Right cardiac atrium (tissue), 5 donors: ENCODE data around the gene DNAJC2. TPM values are rescaled to one million over a fixed set of nuclear protein-coding genes. Genes with fewer than 3 reads are reported as not detected.
"Not testable (repeated sequence)": the region's sequence is repeated elsewhere in the genome, so short reads cannot be mapped to it uniquely, and the experiment has no call there.

Source experiments
- ATAC-seq, 2 donors: fragments of 200-7000 bp; cut with Tn5 transposase; one replicate each; pipeline versions ENCODE4 v1.8.0 to v1.9.1; 2020; ENCODE audit warnings: moderate library complexity in 2 of 2, mild to moderate bottlenecking in 1 of 2
- DNase-seq, 3 donors: peaks; one replicate each; pipeline ENCODE4 v3.0.0-alpha.2; 2020
- H3K27ac ChIP-seq: one replicate; pipeline ENCODE4 v1.5.1; 2013; ENCODE audit warnings: mild to moderate bottlenecking, low read length, control low read depth, moderate library complexity
- H3K27me3 ChIP-seq: one replicate; pipeline ENCODE4 v1.6.1; 2013; ENCODE audit not compliant: control insufficient read depth, insufficient read depth
- H3K4me1 ChIP-seq: one replicate; pipeline ENCODE4 v1.6.1; 2013; ENCODE audit warnings: low read length; ENCODE audit not compliant: control insufficient read depth, insufficient read depth
- H3K4me3 ChIP-seq: one replicate; pipeline ENCODE4 v1.5.1; 2013; ENCODE audit warnings: low read length, control low read depth
- H3K9me3 ChIP-seq: one replicate; pipeline ENCODE4 v1.6.1; 2013; ENCODE audit warnings: low read length; ENCODE audit not compliant: control insufficient read depth
- WGBS: extraction: QIAGEN DNeasy Blood & Tissue Kit; methylation state at CpG from one replicate; pipeline ENCODE4 v1.1.7; 2013; 5-methylcytosine and 5-hydroxymethylcytosine counted together
- intact Hi-C, 4 donors: fragments of 100-400 bp; cut with DNase I; formaldehyde crosslinking; loops; one replicate each; pipeline versions ENCODE4 v1.11.0 to v1.14.0; 2022 to 2023
- polyA plus RNA-seq: library from polyadenylated mRNA; stranded (reverse); fragments of 200-250 nt; gene quantifications from one replicate; pipeline ENCODE4 v1.2.3, GENCODE V29; 2013
- total RNA-seq, 4 donors: library from RNA; stranded (reverse); fragmentation: NEBNext Ultra II Directional; extraction: Animal tissue kit (Norgen Biotek cat#: 25700); gene quantifications; one replicate each; pipeline ENCODE4 v1.2.1, GENCODE V29; 2021
- donor health status: healthy with polysubstance abuse.
- donor health status: DM: no; HTN: yes; CAD: no.
- donor health status: DM: no; HTN: no; CAD: no.
- donor health status: DM: no; HTN: yes; CAD: no; lungs with severe emphysema.
- donor health status: DM: yes; HTN: yes; CAD: no.

Gene DNAJC2
- total and polyA plus RNA-seq, 5 donors = 12.8 to 17.9 (median 14.8) TPM

DNA sequence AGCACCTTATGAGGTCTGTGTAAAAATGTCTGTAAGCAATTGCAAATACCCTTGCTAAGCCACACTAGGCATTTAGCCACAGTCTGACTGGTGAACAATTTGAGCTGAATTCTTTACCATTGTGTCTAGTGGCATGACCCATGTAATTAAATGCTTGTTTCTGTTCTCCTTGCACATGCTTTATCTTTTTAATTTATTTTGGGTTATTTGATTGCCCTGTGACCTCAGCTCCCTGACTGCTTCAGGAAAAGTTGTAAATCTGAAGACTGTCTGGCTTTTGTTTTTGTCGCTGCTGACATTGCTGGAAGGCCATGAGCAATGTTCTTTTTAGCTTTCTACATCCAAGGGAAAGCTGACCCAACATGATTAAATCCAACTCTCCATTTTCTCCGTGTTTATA, 78.3 kb downstream of the DNAJC2 start:
- DNase-seq, intact Hi-C loops, H3K4me1 ChIP-seq, ATAC-seq, H3K9me3 ChIP-seq, H3K27ac ChIP-seq, H3K4me3 ChIP-seq, H3K27me3 ChIP-seq: not testable (repeated sequence)
- WGBS = 41% methylated on average over 2 of the region's 2 CpGs

DNA sequence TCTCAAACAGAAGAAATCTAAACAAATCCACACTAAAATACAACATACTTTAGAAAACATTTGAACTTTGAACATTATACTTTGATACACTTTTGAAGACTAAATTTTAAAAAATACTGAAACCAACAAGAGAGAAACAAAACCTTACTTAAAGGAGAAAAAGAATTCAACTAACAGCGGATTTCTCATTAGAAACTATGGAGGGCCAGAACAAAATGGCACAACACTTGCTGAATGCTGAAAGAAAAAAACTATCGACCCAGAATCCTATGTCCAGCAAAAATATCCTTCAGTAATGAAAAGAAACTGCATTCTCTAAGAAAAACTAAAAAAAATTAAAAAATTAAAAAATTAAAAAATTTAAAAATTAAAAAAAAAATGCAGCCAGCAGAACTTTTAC, 80.5 kb downstream of the DNAJC2 start:
- H3K27me3 ChIP-seq, H3K4me1 ChIP-seq, ATAC-seq, intact Hi-C loops, H3K4me3 ChIP-seq, H3K27ac ChIP-seq, DNase-seq, H3K9me3 ChIP-seq: not testable (repeated sequence)
- WGBS = 93% methylated on average over 2 of the region's 2 CpGs

Other genes starting within 250 kb of the DNAJC2 start
- 10 to 100 TPM in 1 of 4 donors, 1 to 10 TPM in 3; 6.3 to 12.5 (median 8.4) TPM for gene NAPEPLD, start 195.7 kb downstream of the DNAJC2 start, total RNA-seq
- 4.1 TPM for gene NAPEPLD, start 195.7 kb downstream of the DNAJC2 start, polyA plus RNA-seq
- 10 to 100 TPM; 58.2 to 72.9 (median 59.6) TPM for gene PMPCB, start 47.3 kb downstream of the DNAJC2 start, total RNA-seq
- 75.3 TPM for gene PMPCB, start 47.3 kb downstream of the DNAJC2 start, polyA plus RNA-seq
- gene PSMC2, start 2.9 kb upstream of the DNAJC2 start, total RNA-seq = 100 to 1,000 TPM; 108 to 124 (median 118) TPM
- gene PSMC2, start 2.9 kb upstream of the DNAJC2 start, polyA plus RNA-seq = 140 TPM
- not detected for gene SLC26A5, start 101.4 kb upstream of the DNAJC2 start, total RNA-seq
- 0.07 TPM for gene SLC26A5, start 101.4 kb upstream of the DNAJC2 start, polyA plus RNA-seq